GM12874 (cell line): ENCODE results near the gene ARMCX4.

Source experiments
- CTCF ChIP-seq: IDR thresholded peaks from 2 replicates; pipeline ENCODE4 v1.5.1; 2011; ENCODE audit warnings: low read depth, mild to moderate bottlenecking, control low read depth, low read length, moderate library complexity; ENCODE audit not compliant: insufficient read depth

Gene ARMCX4

GRCh38 chrX:101507372-101507771 is 22.1 kb downstream of the ARMCX4 start:
- no peak for TF ChIP-seq CTCF

GRCh38 chrX:101507986-101508385 is 22.7 kb downstream of the ARMCX4 start:
- TF ChIP-seq CTCF: no peak

GRCh38 chrX:101530944-101531343 is 45.7 kb downstream of the ARMCX4 start:
- no peak for TF ChIP-seq CTCF
